B cell (primary cell): ENCODE measurements around the gene CAMTA1. TPM values are rescaled to one million over a fixed set of nuclear protein-coding genes. Genes with fewer than 3 reads are reported as not detected.

Source experiments
- ATAC-seq: fragments of 200-7000 bp; cut with Tn5 transposase; one replicate; pipeline ENCODE4 v1.10.0; 2021; ENCODE audit warnings: low read depth, mild to moderate bottlenecking, moderate number of reproducible peaks, moderate library complexity
- CTCF ChIA-PET: fragments of 350-600 bp; sonication (Branson Sonifier 250); formaldehyde crosslinking; loops from one replicate; lab custom pipeline; 2021; ENCODE audit warnings: antibody characterized with exemption, inconsistent platforms; lab: Charles Lee
- POLR2A ChIA-PET: fragments of 350-600 bp; sonication (Branson Sonifier 250); formaldehyde crosslinking; loops from one replicate; lab custom pipeline; 2021; ENCODE audit warnings: antibody characterized with exemption; lab: Charles Lee
- DNase-seq: peaks from one replicate; pipeline ENCODE4 v3.0.0; 2013
- H2AFZ ChIP-seq: 2 replicates; pipeline ENCODE4 v1.6.1; 2012; ENCODE audit warnings: mild to moderate bottlenecking, low read depth, low read length; ENCODE audit not compliant: insufficient read depth, poor library complexity, severe bottlenecking
- H3K27ac ChIP-seq, 2 donors: 1 replicate in 1 of 2; 2 replicates in 1 of 2; pipeline ENCODE4 v1.5.1; 2012 to 2013; ENCODE audit warnings: low read length in 2 of 2, mild to moderate bottlenecking in 2 of 2, moderate library complexity in 1 of 2
- H3K27me3 ChIP-seq, 4 experiments: fragments of 200-600 bp in 1 of 4; sonication (generic) in 1 of 4; replicated peaks in 1 of 4; 1 replicate in 2 of 4; 2 replicates in 2 of 4; pipeline versions ENCODE4 v1.6.1 to v1.7.0; 2013 to 2016; ENCODE audit warnings: low read length in 3 of 4, mild to moderate bottlenecking in 2 of 4, mixed read lengths in 1 of 4, moderate library complexity in 1 of 4; ENCODE audit not compliant: insufficient read depth in 4 of 4, control insufficient read depth in 3 of 4; ENCODE audit errors: control extremely low read depth in 1 of 4
- H3K36me3 ChIP-seq, 2 experiments: replicated peaks in 1 of 2; 1 replicate in 1 of 2; 2 replicates in 1 of 2; pipeline versions ENCODE4 v1.6.1 to v1.7.1; 2013; ENCODE audit warnings: low read length in 1 of 2; ENCODE audit not compliant: insufficient read depth in 2 of 2, control insufficient read depth in 1 of 2; ENCODE audit errors: control extremely low read depth in 1 of 2, extremely low read depth in 1 of 2
- H3K4me1 ChIP-seq, 2 donors: fragments of 200-600 bp in 1 of 2; sonication (generic) in 1 of 2; 1 replicate in 1 of 2; 2 replicates in 1 of 2; pipeline versions ENCODE4 v1.5.1 to v1.6.1; 2013 to 2017; ENCODE audit warnings: low read length in 2 of 2; ENCODE audit not compliant: control insufficient read depth in 2 of 2, insufficient read depth in 2 of 2
- H3K4me2 ChIP-seq: replicated peaks from 2 replicates; pipeline ENCODE3; 2012; ENCODE audit warnings: mild to moderate bottlenecking, low read depth, low read length; ENCODE audit not compliant: poor library complexity, severe bottlenecking
- H3K4me3 ChIP-seq, 5 experiments: fragments of 200-600 bp in 1 of 5; sonication (generic) in 1 of 5; 1 replicate in 3 of 5; 2 replicates in 2 of 5; pipeline versions ENCODE4 v1.5.1 to v1.7.0; 2011 to 2016; ENCODE audit warnings: low read length in 4 of 5, mild to moderate bottlenecking in 4 of 5, low read depth in 2 of 5, control low read depth in 1 of 5, moderate library complexity in 1 of 5; ENCODE audit not compliant: insufficient read depth in 1 of 5; ENCODE audit errors: control extremely low read depth in 1 of 5, extremely low read depth in 1 of 5
- H3K79me2 ChIP-seq: fragments of 200-600 bp; sonication (generic); one replicate; pipeline ENCODE4 v1.6.0; 2016; ENCODE audit warnings: low read length; ENCODE audit not compliant: control insufficient read depth, insufficient read depth
- H3K9ac ChIP-seq: fragments of 200-600 bp; sonication (generic); 2 replicates; pipeline ENCODE4 v1.6.1; 2017; ENCODE audit warnings: mild to moderate bottlenecking, low read length, moderate library complexity
- H3K9me3 ChIP-seq, 3 donors: one replicate each; pipeline versions ENCODE4 v1.6.1 to v1.7.1; 2013; ENCODE audit warnings: low read length in 2 of 3; ENCODE audit not compliant: control insufficient read depth in 2 of 3, insufficient read depth in 1 of 3; ENCODE audit errors: control extremely low read depth in 1 of 3
- H4K20me1 ChIP-seq: 2 replicates; pipeline ENCODE4 v1.6.0; 2012; ENCODE audit warnings: mild to moderate bottlenecking, low read length; ENCODE audit not compliant: insufficient read depth, control insufficient read depth, poor library complexity, severe bottlenecking
- H3K27ac Mint-ChIP-seq: one replicate; pipeline ENCODE4 v1.8.0; 2021; ENCODE audit warnings: mixed read lengths
- H3K27me3 Mint-ChIP-seq: one replicate; pipeline ENCODE4 v1.8.0; 2021; ENCODE audit warnings: mixed read lengths
- H3K4me1 Mint-ChIP-seq: one replicate; pipeline ENCODE4 v1.8.0; 2021; ENCODE audit warnings: mixed read lengths
- H3K4me3 Mint-ChIP-seq: one replicate; pipeline ENCODE4 v1.8.0; 2021; ENCODE audit warnings: mixed read lengths
- H3K9me3 Mint-ChIP-seq: one replicate; pipeline ENCODE4 v1.8.0; 2022; ENCODE audit warnings: mixed read lengths; ENCODE audit not compliant: insufficient read depth
- CTCF ChIP-seq: fragments of 200-600 bp; IDR thresholded peaks from one replicate; pipeline ENCODE4 v1.8.0; 2022; ENCODE audit warnings: antibody characterized with exemption, mild to moderate bottlenecking
- EZH2 ChIP-seq: IDR thresholded peaks from 2 replicates; pipeline ENCODE4 v1.6.1; 2012; ENCODE audit warnings: borderline replicate concordance, low read depth, mild to moderate bottlenecking, moderate library complexity, low read length; ENCODE audit not compliant: insufficient read depth, poor library complexity, severe bottlenecking
- WGBS: methylation state at CpG from one replicate; pipeline ENCODE4 v1.1.5; 2013; ENCODE audit warnings: missing lambda C conversion rate; ENCODE audit not compliant: insufficient coverage; 5-methylcytosine and 5-hydroxymethylcytosine counted together
- intact Hi-C: fragments of 100-400 bp; cut with micrococcal nuclease; formaldehyde crosslinking; loops from one replicate; pipeline ENCODE4 v1.10.0; 2022
- polyA plus RNA-seq: library from polyadenylated mRNA; depleted of rRNA; stranded (reverse); fragments of >200 nt; gene quantifications from 2 replicates; pipeline ENCODE4 v1.2.3, GENCODE V29; 2012
- total RNA-seq, 2 donors: library from RNA; stranded (reverse); fragments of 120-200 nt in 1 of 2; gene quantifications; 1 replicate in 1 of 2; 2 replicates in 1 of 2; pipeline versions ENCODE4 v1.2.3 to v1.2.4, GENCODE V29; 2013 to 2022

CAMTA1 gene
- total and polyA plus RNA-seq, 2 donors (not counting 1 experiment from before 2014, with no cell fraction given): 42.2 to 45.7 TPM

DNA sequence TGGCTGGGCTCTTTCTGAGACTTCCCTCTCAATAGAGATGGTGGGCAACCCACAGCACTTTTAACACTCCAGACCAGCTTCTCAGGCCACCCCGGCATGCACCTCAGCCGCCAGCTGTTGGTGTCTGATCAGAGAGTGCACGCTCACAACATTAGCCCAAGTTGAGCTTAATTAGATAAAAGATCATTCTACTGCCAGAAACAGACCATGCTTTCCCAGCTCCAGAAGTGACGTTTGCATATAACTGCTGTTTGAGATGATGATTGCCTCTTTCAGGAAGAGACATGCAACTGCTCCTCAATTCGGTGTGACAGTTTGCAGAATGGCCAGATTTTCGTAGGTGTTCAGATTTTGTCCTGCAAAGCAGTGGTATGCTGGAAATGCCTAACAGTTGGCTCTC, 700.6 kb downstream of the CAMTA1 start:
- Mint-ChIP-seq H3K27me3 (peaks cover 3% of the 10 kb centered on the region), H3K4me3 (no peak overlapping the region), H3K9me3 (no peaks in the 10 kb centered on the region), H3K4me1 (no peaks in the 10 kb centered on the region), H3K27ac (no peak overlapping the region)
- Histone ChIP-seq H4K20me1 (no peaks in the 10 kb centered on the region), H3K36me3 (no peaks in the 10 kb centered on the region), H3K27ac (no peak overlapping the region), H3K9ac (no peak overlapping the region), H3K4me2 (no peak overlapping the region), H3K9me3 (no peaks in the 10 kb centered on the region), H3K4me3 (no peak overlapping the region), H2AFZ (no peak overlapping the region), H3K27me3 (no peaks in the 10 kb centered on the region), H3K79me2 (no peaks in the 10 kb centered on the region), H3K4me1 (no peaks in the 10 kb centered on the region)
- POLR2A ChIA-PET: no interaction called here
- intact Hi-C loops: no loop called here
- no peak for ATAC-seq
- DNase-seq: no peak
- TF ChIP-seq EZH2: no peak
- no peak for TF ChIP-seq CTCF
- CTCF ChIA-PET: no interaction called here
- 86% methylated on average over 3 of the region's 6 CpGs for WGBS

GRCh38 chr1:7487766-7488474, 702.7 kb downstream of the CAMTA1 start:
- Histone ChIP-seq H3K9me3 (no peaks in the 10 kb centered on the region), H3K27ac (no peak overlapping the region), H3K4me2 (no peak overlapping the region), H3K27me3 (no peaks in the 10 kb centered on the region), H3K79me2 (no peaks in the 10 kb centered on the region), H4K20me1 (no peaks in the 10 kb centered on the region), H3K9ac (no peak overlapping the region), H3K36me3 (no peaks in the 10 kb centered on the region), H2AFZ (no peak overlapping the region), H3K4me1 (no peaks in the 10 kb centered on the region), H3K4me3 (no peak overlapping the region)
- TF ChIP-seq EZH2: no peak
- no peak for TF ChIP-seq CTCF
- no peak overlapping the region for H3K27ac Mint-ChIP-seq
- POLR2A ChIA-PET: no interaction called here
- no peaks in the 10 kb centered on the region for H3K9me3 Mint-ChIP-seq
- DNase-seq (no peak), ATAC-seq (no peak)
- 86% methylated on average over 8 of the region's 8 CpGs for WGBS
- CTCF ChIA-PET: no interaction called here
- no peak overlapping the region for H3K4me3 Mint-ChIP-seq
- H3K4me1 Mint-ChIP-seq: no peaks in the 10 kb centered on the region
- H3K27me3 Mint-ChIP-seq: peaks cover 2% of the 10 kb centered on the region
- intact Hi-C loops: no loop called here
